Measurements from ENCODE around the gene PSMD13.

Gene PSMD13

DNA sequence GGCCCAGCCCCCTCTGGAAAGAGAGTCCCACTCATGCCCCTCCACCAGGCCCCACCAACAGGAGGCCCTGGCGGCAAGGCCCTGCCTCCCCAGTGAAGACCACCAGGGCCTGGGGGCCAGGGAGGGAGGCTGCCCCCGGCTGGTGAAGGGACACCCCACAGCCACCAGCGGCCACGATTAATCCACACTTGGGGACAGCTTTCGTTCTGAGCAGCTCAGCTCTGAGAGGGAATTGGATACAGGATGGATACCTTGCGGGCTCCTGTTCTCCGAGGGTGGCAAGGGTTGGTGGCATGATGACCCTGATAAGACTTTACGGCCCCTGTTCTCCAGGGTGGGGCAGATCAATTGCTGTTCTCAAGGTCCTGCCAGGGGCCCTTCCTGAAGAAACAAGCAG, 34.5 kb downstream of the PSMD13 start:
- no peak overlapping the region for H3K27ac ChIP-seq (ENCODE audit: low read depth, low read length)
- no peaks in the 10 kb centered on the region for H3K4me1 ChIP-seq (ENCODE audit: control insufficient read depth, low read depth, low read length)
- no peak overlapping the region for H3K4ac ChIP-seq (ENCODE audit: low read depth, low read length)
- no peak overlapping the region for H2BK5ac ChIP-seq (ENCODE audit: low read length)
- no peak overlapping the region for H4K5ac ChIP-seq (ENCODE audit: low read length)
- no peak overlapping the region for H3K18ac ChIP-seq (ENCODE audit: low read length)
- no peak for DNase-seq
- WGBS (ENCODE audit: extremely low coverage, insufficient coverage, low lambda C conversion rate) = no CpG with 5 or more reads among the region's 8 CpGs
- no peak overlapping the region for H3K9ac ChIP-seq (ENCODE audit: low read length)
- H3K36me3 ChIP-seq (ENCODE audit: control insufficient read depth, insufficient read depth, low read length) = no peaks in the 10 kb centered on the region
- no peak overlapping the region for H3K4me2 ChIP-seq (ENCODE audit: low read length)
- no peak overlapping the region for H3K4me3 ChIP-seq (ENCODE audit: low read length)
- H3K56ac ChIP-seq (ENCODE audit: low read length) = no peak overlapping the region
- no peaks in the 10 kb centered on the region for H3K79me2 ChIP-seq (ENCODE audit: control insufficient read depth, insufficient read depth, low read length)
- H3K27me3 ChIP-seq (ENCODE audit: insufficient read depth, low read length, poor library complexity) = no peaks in the 10 kb centered on the region
- no peak overlapping the region for H2BK120ac ChIP-seq (ENCODE audit: low read depth, low read length)
- H2BK15ac ChIP-seq (replicated peaks; ENCODE audit: low read depth) = no peak overlapping the region
- no peak overlapping the region for H4K8ac ChIP-seq (ENCODE audit: low read depth, low read length)
- no peak overlapping the region for H3K23ac ChIP-seq (ENCODE audit: low read length)
- H2AK5ac ChIP-seq (ENCODE audit: low read length) = no peak overlapping the region
- no peaks in the 10 kb centered on the region for H3K79me1 ChIP-seq (ENCODE audit: low read length)

DNA sequence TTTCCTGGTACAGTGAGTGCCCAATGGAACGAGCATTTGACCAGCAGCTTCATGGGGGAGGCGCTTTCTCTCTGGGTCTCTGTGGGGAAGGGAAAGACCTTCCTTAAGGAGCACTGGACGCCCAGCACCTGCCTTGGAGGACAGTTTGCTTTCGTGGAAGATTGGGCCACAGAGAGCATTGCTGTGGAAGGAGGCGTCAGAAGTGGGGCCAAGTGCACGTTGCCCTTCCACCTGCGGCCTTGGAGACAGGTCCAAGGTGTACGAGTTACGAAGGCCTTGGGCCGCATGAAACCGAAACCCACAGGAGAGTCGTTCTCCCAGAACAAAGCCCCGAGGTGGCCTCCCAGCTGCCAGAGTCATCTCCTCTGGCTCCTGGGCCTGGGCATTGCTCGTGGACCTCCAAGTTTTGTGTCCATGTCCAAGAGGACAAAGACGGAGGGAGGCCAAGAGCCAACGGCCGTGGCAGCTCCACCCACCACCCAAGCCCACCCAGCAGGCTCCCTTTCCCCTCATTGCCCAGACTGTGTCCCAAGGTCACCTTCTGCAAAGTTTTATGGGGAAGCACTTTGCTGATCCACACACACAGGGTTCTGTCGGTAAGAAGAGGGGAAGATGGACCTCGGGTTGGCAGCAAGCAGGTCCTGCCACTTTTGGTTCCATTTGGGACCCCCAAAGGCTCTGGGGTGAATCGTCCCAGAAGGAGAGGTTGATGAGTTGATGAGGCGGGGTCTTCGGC, 35.6 kb downstream of the PSMD13 start:
- H3K4me3 ChIP-seq (ENCODE audit: low read length) = no peak overlapping the region
- no CpG with 5 or more reads among the region's 22 CpGs for WGBS (ENCODE audit: extremely low coverage, insufficient coverage, low lambda C conversion rate)

DNA sequence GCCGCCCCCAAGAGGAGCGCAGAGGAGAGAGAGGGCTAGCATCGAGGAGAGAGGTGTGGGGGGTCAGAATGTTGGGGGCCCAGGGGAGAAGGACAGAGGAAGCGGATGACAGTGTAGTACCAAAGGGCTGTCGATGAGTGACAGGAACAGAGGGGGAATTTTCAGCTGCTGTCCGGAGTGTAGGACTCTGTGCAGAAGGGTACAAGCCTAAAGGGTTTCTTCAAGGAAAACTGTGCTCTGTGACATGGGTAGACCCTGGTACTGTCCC, 36.1 kb downstream of the PSMD13 start:
- Histone ChIP-seq H4K8ac (ENCODE audit: low read depth, low read length) (no peak overlapping the region), H3K18ac (ENCODE audit: low read length) (no peak overlapping the region), H3K27me3 (ENCODE audit: insufficient read depth, low read length, poor library complexity) (no peaks in the 10 kb centered on the region), H2BK120ac (ENCODE audit: low read depth, low read length) (no peak overlapping the region), H3K9ac (ENCODE audit: low read length) (no peak overlapping the region), H2AK5ac (ENCODE audit: low read length) (no peak overlapping the region), H3K79me2 (ENCODE audit: control insufficient read depth, insufficient read depth, low read length) (no peaks in the 10 kb centered on the region), H3K4me2 (ENCODE audit: low read length) (no peak overlapping the region), H3K27ac (ENCODE audit: low read depth, low read length) (no peak overlapping the region), H4K5ac (ENCODE audit: low read length) (no peak overlapping the region), H3K4me3 (ENCODE audit: low read length) (no peak overlapping the region), H3K4ac (ENCODE audit: low read depth, low read length) (no peak overlapping the region), H3K23ac (ENCODE audit: low read length) (no peak overlapping the region), H2BK15ac (replicated peaks; ENCODE audit: low read depth) (no peak overlapping the region), H3K36me3 (ENCODE audit: control insufficient read depth, insufficient read depth, low read length) (no peaks in the 10 kb centered on the region), H3K79me1 (ENCODE audit: low read length) (no peaks in the 10 kb centered on the region), H3K4me1 (ENCODE audit: control insufficient read depth, low read depth, low read length) (no peaks in the 10 kb centered on the region), H2BK5ac (ENCODE audit: low read length) (no peak overlapping the region), H3K56ac (ENCODE audit: low read length) (no peak overlapping the region)
- WGBS (ENCODE audit: extremely low coverage, insufficient coverage, low lambda C conversion rate) = no CpG with 5 or more reads among the region's 6 CpGs
- no peak for DNase-seq

More for the DNA sequence above, 35.6 kb downstream of the PSMD13 start:
- Histone ChIP-seq H4K5ac (ENCODE audit: low read length) (no peak overlapping the region), H3K79me2 (ENCODE audit: control insufficient read depth, insufficient read depth, low read length) (no peaks in the 10 kb centered on the region), H3K18ac (ENCODE audit: low read length) (no peak overlapping the region), H2AK5ac (ENCODE audit: low read length) (no peak overlapping the region), H2BK15ac (replicated peaks; ENCODE audit: low read depth) (no peak overlapping the region), H4K8ac (ENCODE audit: low read depth, low read length) (no peak overlapping the region), H3K9ac (ENCODE audit: low read length) (no peak overlapping the region), H3K56ac (ENCODE audit: low read length) (no peak overlapping the region), H2BK120ac (ENCODE audit: low read depth, low read length) (no peak overlapping the region), H3K36me3 (ENCODE audit: control insufficient read depth, insufficient read depth, low read length) (no peaks in the 10 kb centered on the region), H3K79me1 (ENCODE audit: low read length) (no peaks in the 10 kb centered on the region), H3K4me2 (ENCODE audit: low read length) (no peak overlapping the region), H3K4ac (ENCODE audit: low read depth, low read length) (no peak overlapping the region), H3K23ac (ENCODE audit: low read length) (no peak overlapping the region), H3K27ac (ENCODE audit: low read depth, low read length) (no peak overlapping the region), H3K27me3 (ENCODE audit: insufficient read depth, low read length, poor library complexity) (no peaks in the 10 kb centered on the region), H2BK5ac (ENCODE audit: low read length) (no peak overlapping the region), H3K4me1 (ENCODE audit: control insufficient read depth, low read depth, low read length) (no peaks in the 10 kb centered on the region)
- DNase-seq = no peak

DNA sequence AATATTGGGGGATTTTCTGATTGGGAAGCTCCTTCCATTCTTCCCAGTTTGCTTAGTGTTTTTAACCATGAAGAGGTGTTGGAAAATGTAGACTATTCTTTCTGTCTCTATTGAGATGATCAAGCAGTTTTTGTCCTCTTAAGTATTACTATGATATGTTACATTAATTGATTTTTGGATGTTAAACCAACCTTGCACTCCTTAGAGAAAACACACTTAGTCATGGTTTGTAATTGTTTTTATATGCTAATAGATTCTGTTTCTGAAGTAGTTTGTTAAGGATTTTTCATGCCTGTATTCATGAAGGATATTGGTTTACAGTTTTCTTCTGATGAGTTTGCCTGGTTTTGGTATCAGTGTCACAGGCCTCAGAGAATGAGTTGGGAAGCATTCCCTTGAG, 39.4 kb downstream of the PSMD13 start:
- Histone ChIP-seq H3K79me2 (ENCODE audit: control insufficient read depth, insufficient read depth, low read length) (no peaks in the 10 kb centered on the region), H3K4me3 (ENCODE audit: low read length) (no peak overlapping the region), H4K5ac (ENCODE audit: low read length) (no peak overlapping the region), H2AK5ac (ENCODE audit: low read length) (no peak overlapping the region), H3K4me2 (ENCODE audit: low read length) (no peak overlapping the region), H3K23ac (ENCODE audit: low read length) (no peak overlapping the region), H3K79me1 (ENCODE audit: low read length) (no peaks in the 10 kb centered on the region), H3K4me1 (ENCODE audit: control insufficient read depth, low read depth, low read length) (no peaks in the 10 kb centered on the region), H2BK15ac (replicated peaks; ENCODE audit: low read depth) (no peak overlapping the region), H2BK5ac (ENCODE audit: low read length) (no peak overlapping the region), H3K27me3 (ENCODE audit: insufficient read depth, low read length, poor library complexity) (no peaks in the 10 kb centered on the region), H4K8ac (ENCODE audit: low read depth, low read length) (no peak overlapping the region), H3K4ac (ENCODE audit: low read depth, low read length) (no peak overlapping the region), H2BK120ac (ENCODE audit: low read depth, low read length) (no peak overlapping the region), H3K18ac (ENCODE audit: low read length) (no peak overlapping the region), H3K9ac (ENCODE audit: low read length) (no peak overlapping the region), H3K36me3 (ENCODE audit: control insufficient read depth, insufficient read depth, low read length) (no peaks in the 10 kb centered on the region), H3K56ac (ENCODE audit: low read length) (no peak overlapping the region), H3K27ac (ENCODE audit: low read depth, low read length) (no peak overlapping the region)
- no peak for DNase-seq

DNA sequence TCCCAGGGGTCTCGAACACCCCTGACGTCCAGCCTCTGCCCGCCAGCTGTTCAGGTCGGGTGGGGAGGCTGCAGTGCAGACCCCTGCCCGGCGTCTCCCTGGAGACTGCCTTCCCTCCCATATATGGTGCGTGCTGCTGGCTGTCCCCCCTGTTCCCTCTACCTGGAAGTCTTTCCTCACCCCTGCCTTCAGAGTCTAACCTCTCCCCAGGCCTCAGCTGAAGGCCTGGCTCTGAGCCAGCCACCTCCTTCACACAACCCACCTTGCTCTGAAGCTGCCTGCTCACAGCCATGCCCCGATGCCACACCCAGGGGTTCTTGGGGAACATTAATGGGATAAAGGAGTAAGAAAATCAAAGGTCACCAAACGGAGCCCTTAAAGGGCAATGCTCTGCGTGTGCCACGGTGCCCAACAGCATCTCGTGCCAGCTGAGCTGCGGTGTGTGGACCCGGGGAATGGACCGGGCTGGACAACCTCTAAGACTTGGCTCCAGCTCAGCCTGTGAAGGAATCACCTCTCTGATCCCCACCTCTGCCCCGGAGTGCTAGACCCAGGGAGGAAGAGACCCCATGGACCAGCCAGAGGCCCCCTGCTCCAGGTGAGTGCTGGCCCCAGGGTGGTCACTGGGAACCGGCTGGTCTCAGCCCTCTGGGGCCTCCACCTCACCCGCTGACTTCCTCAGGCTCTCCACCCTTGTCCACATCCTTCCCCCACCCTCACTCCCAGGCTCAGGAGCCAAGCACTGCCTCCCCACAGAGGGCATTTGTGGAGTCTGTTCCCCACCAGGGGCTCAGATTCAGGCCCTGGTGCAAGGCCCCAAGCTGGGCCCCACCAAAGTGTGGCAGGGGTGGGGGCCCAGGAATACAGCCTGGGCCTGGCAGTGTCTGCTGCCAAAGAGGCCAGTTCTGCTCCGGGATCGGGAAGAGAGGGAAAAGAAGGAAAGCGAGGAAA, 41.5 kb downstream of the PSMD13 start, which contains the start of gene NLRP6:
Gene NLRP6, plus strand, starts transcription at position 407 of the 951 bp plus-strand sequence. Its CDS starts 163 bp downstream, at position 570.
- no peak within 1 kb of the TSS for H3K18ac ChIP-seq (ENCODE audit: low read length)
- H3K4me1 ChIP-seq (ENCODE audit: control insufficient read depth, low read depth, low read length) = no peaks in the 10 kb centered on the region
- H3K36me3 ChIP-seq (ENCODE audit: control insufficient read depth, insufficient read depth, low read length) = no peaks in the 10 kb centered on the region
- H3K27ac ChIP-seq (ENCODE audit: low read depth, low read length) = no peak within 1 kb of the TSS
- H2BK5ac ChIP-seq (ENCODE audit: low read length) = no peak within 1 kb of the TSS
- no peaks in the 10 kb centered on the region for H3K79me2 ChIP-seq (ENCODE audit: control insufficient read depth, insufficient read depth, low read length)
- no CpG with 5 or more reads among the region's 21 CpGs for WGBS (ENCODE audit: extremely low coverage, insufficient coverage, low lambda C conversion rate)
- H3K23ac ChIP-seq (ENCODE audit: low read length) = no peak within 1 kb of the TSS
- H3K4ac ChIP-seq (ENCODE audit: low read depth, low read length) = no peak within 1 kb of the TSS
- H2BK120ac ChIP-seq (ENCODE audit: low read depth, low read length) = no peak within 1 kb of the TSS
- H3K9ac ChIP-seq (ENCODE audit: low read length) = no peak within 1 kb of the TSS
- no peak within 1 kb of the TSS for H4K5ac ChIP-seq (ENCODE audit: low read length)
- H3K56ac ChIP-seq (ENCODE audit: low read length) = no peak within 1 kb of the TSS
- H3K27me3 ChIP-seq (ENCODE audit: insufficient read depth, low read length, poor library complexity) = no peaks in the 10 kb centered on the region
- H3K79me1 ChIP-seq (ENCODE audit: low read length) = no peaks in the 10 kb centered on the region
- H3K4me3 ChIP-seq (ENCODE audit: low read length) = no peak within 1 kb of the TSS
- H4K8ac ChIP-seq (ENCODE audit: low read depth, low read length) = no peak within 1 kb of the TSS
- DNase-seq = no peak
- no peak within 1 kb of the TSS for H2AK5ac ChIP-seq (ENCODE audit: low read length)
- no peak within 1 kb of the TSS for H2BK15ac ChIP-seq (replicated peaks; ENCODE audit: low read depth)
- no peak within 1 kb of the TSS for H3K4me2 ChIP-seq (ENCODE audit: low read length)

All from mesendoderm (in vitro differentiated cells).